Measurements from ENCODE around the gene CCNDBP1. TPM values are rescaled to one million over a fixed set of nuclear protein-coding genes. Genes with fewer than 3 reads are reported as not detected.
"Not testable (repeated sequence)": the region's sequence is repeated elsewhere in the genome, so short reads cannot be mapped to it uniquely, and the experiment has no call there.

Gene CCNDBP1
- total and polyA plus RNA-seq, 2 of the 8 experiments (the other 6 are each of a cell fraction or from before 2014, with no cell fraction given) = 23.4 to 29.0 TPM

DNA sequence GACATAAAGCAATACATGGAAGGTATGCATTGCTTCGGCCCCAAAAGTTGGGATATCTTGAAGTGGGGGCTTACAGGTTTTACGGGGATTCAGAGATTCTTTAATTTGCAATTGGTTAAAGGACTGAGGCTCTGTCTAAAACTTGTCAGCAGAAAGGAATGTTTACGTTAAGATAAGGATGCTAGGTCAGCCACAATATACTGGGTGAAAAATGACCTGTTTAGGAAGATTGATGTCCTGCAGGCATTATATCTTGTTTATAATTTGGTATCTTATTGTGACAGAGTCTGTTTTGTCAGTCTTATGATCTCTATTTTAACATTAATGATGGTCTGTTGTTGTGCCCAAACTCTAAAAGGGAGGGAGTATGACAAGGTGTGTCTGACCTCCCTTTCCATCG lies 15.3 kb upstream of the CCNDBP1 start (continued):
- TF ChIP-seq, protein P1, sequence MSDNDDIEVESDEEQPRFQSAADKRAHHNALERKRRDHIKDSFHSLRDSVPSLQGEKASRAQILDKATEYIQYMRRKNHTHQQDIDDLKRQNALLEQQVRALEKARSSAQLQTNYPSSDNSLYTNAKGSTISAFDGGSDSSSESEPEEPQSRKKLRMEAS (IDR thresholded peaks at IDR 0.05) = no peak
- TF ChIP-seq HDAC6 (IDR thresholded peaks at IDR 0.05; ENCODE audit: low read depth, low read length) (no peak), TCF12 (IDR thresholded peaks at IDR 0.05; ENCODE audit: low read depth, low read length) (no peak)

DNA sequence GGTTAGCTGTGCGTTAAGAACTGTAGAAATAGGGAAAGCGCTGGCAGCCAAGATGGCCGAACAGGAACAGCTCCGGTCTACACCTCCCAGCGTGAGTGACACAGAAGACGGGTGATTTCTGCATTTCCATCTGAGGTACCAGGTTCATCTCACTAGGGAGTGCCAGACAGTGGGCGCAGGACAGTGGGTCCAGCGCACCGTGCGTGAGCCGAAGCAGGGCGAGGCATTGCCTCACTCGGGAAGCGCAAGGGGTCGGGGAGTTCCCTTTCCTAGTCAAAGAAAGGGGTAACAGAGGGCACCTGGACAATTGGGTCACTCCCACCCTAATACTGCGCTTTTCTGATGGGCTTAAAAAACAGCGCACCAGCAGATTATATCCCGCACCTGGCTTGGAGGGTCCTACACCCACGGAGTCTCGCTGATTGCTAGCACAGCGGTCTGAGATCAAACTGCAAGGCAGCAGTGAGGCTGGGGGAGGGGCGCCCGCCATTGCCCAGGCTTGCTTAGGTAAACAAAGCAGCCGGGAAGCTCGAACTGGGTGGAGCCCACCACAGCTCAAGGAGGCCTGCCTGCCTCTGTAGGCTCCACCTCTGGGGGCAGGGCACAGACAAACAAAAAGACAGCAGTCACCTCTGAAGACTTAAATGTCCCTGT lies 9.4 kb upstream of the CCNDBP1 start:
- H3K14ac ChIP-seq (ENCODE audit: insufficient read length); H3K23ac ChIP-seq (ENCODE audit: insufficient read length); H3K9ac ChIP-seq (replicated peaks in 1 of 4; ENCODE audit: extremely low read depth in 1 of 4, low read depth in 3 of 4, low read length in 3 of 4); H4K5ac ChIP-seq (ENCODE audit: insufficient read length, low read depth, low read length); H2AFZ ChIP-seq (ENCODE audit: low read length); H3K18ac ChIP-seq (ENCODE audit: extremely low read depth, low read length); H4K8ac ChIP-seq (ENCODE audit: extremely low read depth, insufficient read depth, low read length); H3K27me3 ChIP-seq (replicated peaks in 1 of 4; ENCODE audit: control insufficient read depth in 3 of 4, extremely low read depth in 1 of 4, insufficient read depth in 3 of 4, low read length in 3 of 4); H2BK5ac ChIP-seq (ENCODE audit: low read depth, low read length); H2BK120ac ChIP-seq (replicated peaks; ENCODE audit: low read depth, low read length); H2BK12ac ChIP-seq (ENCODE audit: low read depth, low read length); H3K56ac ChIP-seq (replicated peaks; ENCODE audit: insufficient read length, low read depth, low read length); H3K36me3 ChIP-seq (ENCODE audit: control insufficient read depth in 2 of 4, insufficient read depth in 4 of 4, low read length in 3 of 4); FAIRE-seq; H4K20me1 ChIP-seq (replicated peaks in 1 of 2; ENCODE audit: control insufficient read depth in 1 of 2, insufficient read depth in 2 of 2, low read length in 2 of 2); H2AK5ac ChIP-seq (ENCODE audit: low read depth, low read length); H3K79me2 ChIP-seq (ENCODE audit: control insufficient read depth in 1 of 2, insufficient read depth in 2 of 2, low read length in 2 of 2); H3K4me3 ChIP-seq (ENCODE audit: extremely low read depth in 1 of 4, insufficient read depth in 2 of 4, low read depth in 3 of 4, low read length in 4 of 4); H4K91ac ChIP-seq (replicated peaks; ENCODE audit: insufficient read length, low read length); H3K4me2 ChIP-seq (ENCODE audit: insufficient read depth in 1 of 2, low read depth in 2 of 2, low read length in 2 of 2); H2BK20ac ChIP-seq (ENCODE audit: low read length); H3K27ac ChIP-seq (ENCODE audit: low read depth, low read length); H3K23me2 ChIP-seq (ENCODE audit: low read depth, low read length); H3K4ac ChIP-seq (replicated peaks; ENCODE audit: insufficient read length, low read depth, low read length); H3K4me1 ChIP-seq (replicated peaks in 1 of 4; ENCODE audit: control insufficient read depth in 3 of 4, insufficient read depth in 4 of 4, low read length in 3 of 4); DNase-seq (ENCODE audit: low read depth in 1 of 2, low spot score in 2 of 2); H3K79me1 ChIP-seq (ENCODE audit: low read depth, low read length); H2BK15ac ChIP-seq (ENCODE audit: low read length): not testable (repeated sequence)
- ChIA-PET POLR2A (ENCODE audit: partially characterized antibody) (interaction anchor here (1.6 kb wide), 1 partner anchor 8 kb away, joined by 4 read pairs; no protein-coding TSS in a partner anchor), CTCF (ENCODE audit: partially characterized antibody) (interaction anchor here (1.7 kb wide), 1 partner anchor 8 kb away, joined by 4 read pairs; no protein-coding TSS in a partner anchor)
- H3K9me3 ChIP-seq (ENCODE audit: insufficient read depth in 2 of 2, low read depth in 1 of 2, low read length in 1 of 2) = peaks cover 8 to 22% of the 10 kb centered on the region in 2 experiments; a peak in 3 of 4 replicates
- WGBS, 2 experiments (ENCODE audit: extremely low coverage in 1 of 2, insufficient coverage in 1 of 2, insufficient read length in 1 of 2, insufficient replicate concordance in 2 of 2, low coverage in 1 of 2, low lambda C conversion rate in 2 of 2, missing lambda C conversion rate in 1 of 2) = 95% methylated on average over 20 of the region's 25 CpGs; no CpG with 5 or more reads in 1 of the 2 experiments

Data from H1 (cell line).